ENCODE results near the gene TTBK2. TPM values are rescaled to one million over a fixed set of nuclear protein-coding genes. Genes with fewer than 3 reads are reported as not detected.
A peak's percentile ranks its signal among the peaks of the same experiment; 100 is the strongest.

The TTBK2 gene
- 20.0 and 20.8 TPM in 2 replicates for total RNA-seq (2013; cell fraction: nucleolus; rRNA removed)
- total RNA-seq (2014; rRNA removed) (3.1 and 4.9 TPM in 2 replicates), total RNA-seq (2014; rRNA removed; fragmentation: Illumina TruSeq; extraction: Trizol) (4.4 and 4.8 TPM in 2 replicates), total RNA-seq (2021) (9.1 and 9.7 TPM in 2 replicates), polyA plus RNA-seq (2011; rRNA removed) (6.2 and 7.6 TPM in 2 replicates), polyA plus RNA-seq (2014; fragmentation: Illumina TruSeq; extraction: Trizol) (3.8 and 4.1 TPM in 2 replicates), polyA plus RNA-seq (2014; fragmentation: Nextera tagmentation; extraction: Ambion mirVana) (under 1 TPM; 0.66 to 0.82 TPM), polyA plus RNA-seq (2014; rRNA removed) (3.2 and 3.9 TPM in 2 replicates), polyA plus RNA-seq (2016; fragmentation: Nextera tagmentation; extraction: Ambion mirVana) (1 to 10 TPM; 3.6 to 4.2 TPM), polyA minus RNA-seq (2011; rRNA and poly(A)+ RNA removed) (8.7 and 12.4 TPM in 2 replicates), Bru-seq, nascent RNA (percentile 65 among the genes with signal in this experiment), BruChase-seq, experiment 1, labeled RNA remaining after a 6-hour chase (percentile 72 among the genes with signal in this experiment), BruChase-seq, experiment 2, labeled RNA remaining after a 2-hour chase (percentile 70 among the genes with signal in this experiment)
- 1.7 TPM for polyA plus RNA-seq (2011; ENCODE audit: low read depth)
- polyA plus RNA-seq (2011; cell fraction: cytosol; rRNA removed) = 2.7 and 3.4 TPM in 2 replicates
- polyA plus RNA-seq (2011; cell fraction: nucleus; rRNA removed) = 7.9 and 8.6 TPM in 2 replicates
- 2.5 and 3.3 TPM in 2 replicates for polyA plus RNA-seq (2012)
- 3.3 and 3.6 TPM in 2 replicates for polyA minus RNA-seq (2011; cell fraction: cytosol; rRNA and poly(A)+ RNA removed)
- 4.2 and 8.0 TPM in 2 replicates for polyA minus RNA-seq (2011; cell fraction: nucleus; rRNA and poly(A)+ RNA removed)
- long read RNA-seq, experiment 1 = 0 reads
- long read RNA-seq, experiment 2, partial matches to known transcripts = 2 of 4 reads
- long read RNA-seq, experiment 2, other reads (novel, unspliced or antisense) = 2 of 4 reads

GRCh38 chr15:42920519-42921341 lies at the start of gene TTBK2:
Gene TTBK2, minus strand, starts transcription at chr15:42920778. Its CDS starts 42,161 bp downstream, at chr15:42878617.
- ChIA-PET SMC1A (ENCODE audit: uncharacterized antibody, unreplicated experiment) (interaction anchor here (0.7 to 1.4 kb wide), 4 partner anchors 215 to 524 kb away, joined by 3 read pairs; no protein-coding TSS in a partner anchor), POLR2A (interaction anchor here (0.6 kb wide), 1 partner anchor 345 kb away, joined by 3 read pairs; no protein-coding TSS in a partner anchor), CTCF (interaction anchor here (0.6 to 1.8 kb wide), 5 partner anchors 49 to 367 kb away, joined by 3 to 6 read pairs (median 3); no protein-coding TSS in a partner anchor), RAD21 (ENCODE audit: unreplicated experiment) (interaction anchor here (1.4 kb wide), 1 partner anchor 216 kb away, joined by 8 read pairs; no protein-coding TSS in a partner anchor)
- DNase-seq (ENCODE audit: low read depth, low spot score) (peak; percentile 95), FAIRE-seq (peak; percentile 96), ATAC-seq (peak; percentile 98)
- no TSS peak for BruUV-seq (replicated peaks)
- WGBS (ENCODE audit: insufficient coverage, insufficient replicate concordance, low lambda C conversion rate, missing lambda C conversion rate) = under 1% methylated on average over 38 of the region's 72 CpGs
- Histone ChIP-seq H3K27me3 (replicated peaks in 1 of 2; ENCODE audit: control insufficient read depth in 2 of 2, insufficient read depth in 2 of 2, low read length in 1 of 2) (no peaks in the 10 kb centered on the region), H3K9me3 (replicated peaks; ENCODE audit: control insufficient read depth, insufficient read depth, low read length) (no peaks in the 10 kb centered on the region; the same call in 2 of the 3 replicates), H4K20me1 (ENCODE audit: control insufficient read depth, insufficient read depth) (no peaks in the 10 kb centered on the region), H3K36me3 (ENCODE audit: control insufficient read depth in 2 of 2, insufficient read depth in 2 of 2, low read length in 1 of 2) (no peaks in the 10 kb centered on the region), H3K9ac (ENCODE audit: control insufficient read depth, insufficient read depth, low read length) (peak within 1 kb of the TSS; percentile 79), H2AFZ (ENCODE audit: control insufficient read depth, low read depth, low read length) (peak within 1 kb of the TSS; percentile 99), H3K4me1 (ENCODE audit: control insufficient read depth, insufficient read depth, low read length) (peaks cover 11% of the 10 kb centered on the region), H3K27ac (ENCODE audit: control insufficient read depth, insufficient read depth) (peak within 1 kb of the TSS; percentile 64), H3K4me3 (peak within 1 kb of the TSS; percentile 80), H3K4me2 (ENCODE audit: control insufficient read depth, insufficient read depth) (peak within 1 kb of the TSS; percentile 95), H3K79me2 (ENCODE audit: control insufficient read depth, insufficient read depth, low read length) (peaks cover 29% of the 10 kb centered on the region)
- in situ Hi-C loops (cut with MboI) (loop anchor here (10.0 kb wide), 1 partner anchor 216 kb away; no protein-coding TSS in a partner anchor), intact Hi-C loops (cut with micrococcal nuclease; ENCODE audit: unreplicated experiment) (loop anchor here (10.0 kb wide), 1 partner anchor 186 kb away; the partner anchor contains the start of gene CDAN1)
- peak; percentile 73 for TF ChIP-seq NR2F1 (conservative IDR thresholded peaks at IDR 0.05)
- no peak for TF ChIP-seq ZZZ3 (IDR thresholded peaks at IDR 0.05; ENCODE audit: control insufficient read depth, insufficient read length, low read depth)
- TF ChIP-seq NRF1 (conservative IDR thresholded peaks at IDR 0.05; ENCODE audit: low read depth, low read length) = peak; percentile 78
- TF ChIP-seq RCOR1 (conservative IDR thresholded peaks at IDR 0.05; ENCODE audit: low read depth, low read length) = peak; percentile 88; the same call in 1 of the 2 replicates
- TF ChIP-seq CHD2 (IDR thresholded peaks at IDR 0.05; ENCODE audit: borderline replicate concordance, low read depth, low read length) = peak; percentile 98
- no peak for TF ChIP-seq SRF (IDR thresholded peaks at IDR 0.05; ENCODE audit: low read depth in 2 of 2, low read length in 2 of 2)
- TF ChIP-seq MTA2 (IDR thresholded peaks at IDR 0.05; ENCODE audit: low read depth) = 0 out of 2 replicates have a peak, but pooled peaks have one; percentile 28
- TF ChIP-seq SUPT20H (IDR thresholded peaks at IDR 0.05; ENCODE audit: borderline replicate concordance, control insufficient read depth, low read depth, low read length) = no peak
- TF ChIP-seq MAX (IDR thresholded peaks at IDR 0.05; ENCODE audit: low read depth, low read length) = no peak
- TF ChIP-seq RAD51 (IDR thresholded peaks at IDR 0.05) = no peak
- TF ChIP-seq BCL3 (IDR thresholded peaks at IDR 0.05; ENCODE audit: borderline replicate concordance, insufficient read depth, low read depth, low read length, poor library complexity, severe bottlenecking) = no peak
- TF ChIP-seq ZNF207 (IDR thresholded peaks at IDR 0.05; ENCODE audit: borderline replicate concordance) = 0 out of 2 replicates have a peak, but pooled peaks have one; percentile 9
- TF ChIP-seq SMC3 (IDR thresholded peaks at IDR 0.05; ENCODE audit: borderline replicate concordance, low read length) = no peak
- peak; percentile 45; the same call in 1 of the 2 replicates for TF ChIP-seq RB1 (IDR thresholded peaks at IDR 0.05; ENCODE audit: borderline replicate concordance)
- no peak for TF ChIP-seq TCF3 (IDR thresholded peaks at IDR 0.05; ENCODE audit: borderline replicate concordance, insufficient read depth, low read depth, low read length)
- peak; percentile 70 for TF ChIP-seq RELA (IDR thresholded peaks at IDR 0.05; ENCODE audit: borderline replicate concordance, partially characterized antibody)
- TF ChIP-seq NFYA (IDR thresholded peaks at IDR 0.05; ENCODE audit: borderline replicate concordance, low read depth, low read length) = peak; percentile 87
